ENCODE data around the gene DUSP9.

DNA sequence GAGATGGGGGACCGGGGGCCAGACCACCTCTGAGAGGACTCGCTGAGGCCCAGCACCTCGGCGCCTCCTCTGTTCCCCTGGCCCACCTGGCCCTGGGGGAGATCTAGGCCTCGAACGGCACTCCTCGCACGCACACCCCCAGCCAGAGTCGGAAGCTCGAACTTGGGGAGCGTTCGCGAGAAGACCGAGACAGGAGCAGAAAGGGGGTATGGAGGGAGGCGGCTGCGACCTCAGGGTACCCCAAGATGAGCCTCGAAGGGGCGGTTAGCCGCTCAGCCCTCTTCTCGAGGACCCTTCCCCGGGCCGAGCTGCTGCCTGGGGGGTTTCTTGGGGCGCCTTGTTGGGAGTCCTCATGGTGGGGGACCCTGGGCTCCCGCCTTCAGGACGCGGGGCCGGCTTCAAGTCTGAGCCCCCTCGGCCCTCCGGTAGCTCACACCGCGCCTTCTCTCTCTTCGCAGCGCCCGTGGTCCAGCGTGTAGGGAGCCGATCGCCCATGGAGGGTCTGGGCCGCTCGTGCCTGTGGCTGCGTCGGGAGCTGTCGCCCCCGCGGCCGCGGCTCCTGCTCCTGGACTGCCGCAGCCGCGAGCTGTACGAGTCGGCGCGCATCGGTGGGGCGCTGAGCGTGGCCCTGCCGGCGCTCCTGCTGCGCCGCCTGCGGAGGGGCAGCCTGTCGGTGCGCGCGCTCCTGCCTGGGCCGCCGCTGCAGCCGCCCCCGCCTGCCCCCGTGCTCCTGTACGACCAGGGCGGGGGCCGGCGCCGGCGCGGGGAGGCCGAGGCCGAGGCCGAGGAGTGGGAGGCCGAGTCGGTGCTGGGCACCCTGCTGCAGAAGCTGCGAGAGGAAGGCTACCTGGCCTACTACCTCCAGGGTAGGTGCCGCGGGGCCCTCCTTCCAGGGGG, 706 bp downstream of the DUSP9 start:
- TF ChIP-seq, protein P1, sequence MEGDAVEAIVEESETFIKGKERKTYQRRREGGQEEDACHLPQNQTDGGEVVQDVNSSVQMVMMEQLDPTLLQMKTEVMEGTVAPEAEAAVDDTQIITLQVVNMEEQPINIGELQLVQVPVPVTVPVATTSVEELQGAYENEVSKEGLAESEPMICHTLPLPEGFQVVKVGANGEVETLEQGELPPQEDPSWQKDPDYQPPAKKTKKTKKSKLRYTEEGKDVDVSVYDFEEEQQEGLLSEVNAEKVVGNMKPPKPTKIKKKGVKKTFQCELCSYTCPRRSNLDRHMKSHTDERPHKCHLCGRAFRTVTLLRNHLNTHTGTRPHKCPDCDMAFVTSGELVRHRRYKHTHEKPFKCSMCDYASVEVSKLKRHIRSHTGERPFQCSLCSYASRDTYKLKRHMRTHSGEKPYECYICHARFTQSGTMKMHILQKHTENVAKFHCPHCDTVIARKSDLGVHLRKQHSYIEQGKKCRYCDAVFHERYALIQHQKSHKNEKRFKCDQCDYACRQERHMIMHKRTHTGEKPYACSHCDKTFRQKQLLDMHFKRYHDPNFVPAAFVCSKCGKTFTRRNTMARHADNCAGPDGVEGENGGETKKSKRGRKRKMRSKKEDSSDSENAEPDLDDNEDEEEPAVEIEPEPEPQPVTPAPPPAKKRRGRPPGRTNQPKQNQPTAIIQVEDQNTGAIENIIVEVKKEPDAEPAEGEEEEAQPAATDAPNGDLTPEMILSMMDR (tag by site-specific recombination; IDR thresholded peaks at IDR 0.05), result no peak
- TF ChIP-seq ZNF48 (tag by site-specific recombination; IDR thresholded peaks at IDR 0.05), result no peak
- TF ChIP-seq ZNF501 (tag by site-specific recombination; IDR thresholded peaks at IDR 0.05), result no peak
- TF ChIP-seq, protein P2, sequence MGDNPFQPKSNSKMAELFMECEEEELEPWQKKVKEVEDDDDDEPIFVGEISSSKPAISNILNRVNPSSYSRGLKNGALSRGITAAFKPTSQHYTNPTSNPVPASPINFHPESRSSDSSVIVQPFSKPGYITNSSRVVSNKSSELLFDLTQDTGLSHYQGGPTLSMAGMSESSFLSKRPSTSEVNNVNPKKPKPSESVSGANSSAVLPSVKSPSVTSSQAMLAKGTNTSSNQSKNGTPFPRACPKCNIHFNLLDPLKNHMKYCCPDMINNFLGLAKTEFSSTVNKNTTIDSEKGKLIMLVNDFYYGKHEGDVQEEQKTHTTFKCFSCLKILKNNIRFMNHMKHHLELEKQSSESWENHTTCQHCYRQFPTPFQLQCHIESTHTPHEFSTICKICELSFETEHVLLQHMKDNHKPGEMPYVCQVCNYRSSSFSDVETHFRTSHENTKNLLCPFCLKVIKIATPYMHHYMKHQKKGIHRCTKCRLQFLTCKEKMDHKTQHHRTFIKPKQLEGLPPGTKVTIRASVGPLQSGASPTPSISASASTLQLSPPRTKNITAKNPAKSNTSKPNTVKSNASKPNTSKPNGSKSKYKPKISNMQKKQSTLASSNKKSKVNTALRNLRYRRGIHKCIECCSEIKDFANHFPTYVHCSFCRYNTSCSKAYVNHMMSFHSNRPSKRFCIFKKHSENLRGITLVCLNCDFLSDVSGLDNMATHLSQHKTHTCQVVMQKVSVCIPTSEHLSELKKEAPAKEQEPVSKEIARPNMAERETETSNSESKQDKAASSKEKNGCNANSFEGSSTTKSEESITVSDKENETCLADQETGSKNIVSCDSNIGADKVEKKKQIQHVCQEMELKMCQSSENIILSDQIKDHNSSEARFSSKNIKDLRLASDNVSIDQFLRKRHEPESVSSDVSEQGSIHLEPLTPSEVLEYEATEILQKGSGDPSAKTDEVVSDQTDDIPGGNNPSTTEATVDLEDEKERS (tag by site-specific recombination; IDR thresholded peaks at IDR 0.05), result no peak
- TF ChIP-seq ZNF416 (tag by site-specific recombination; IDR thresholded peaks at IDR 0.05), result no peak
- no peak for TF ChIP-seq YY1 (tag by site-specific recombination; IDR thresholded peaks at IDR 0.05)
- TF ChIP-seq ZNF10 (tag by site-specific recombination; IDR thresholded peaks at IDR 0.05), result no peak
- TF ChIP-seq, protein P3, sequence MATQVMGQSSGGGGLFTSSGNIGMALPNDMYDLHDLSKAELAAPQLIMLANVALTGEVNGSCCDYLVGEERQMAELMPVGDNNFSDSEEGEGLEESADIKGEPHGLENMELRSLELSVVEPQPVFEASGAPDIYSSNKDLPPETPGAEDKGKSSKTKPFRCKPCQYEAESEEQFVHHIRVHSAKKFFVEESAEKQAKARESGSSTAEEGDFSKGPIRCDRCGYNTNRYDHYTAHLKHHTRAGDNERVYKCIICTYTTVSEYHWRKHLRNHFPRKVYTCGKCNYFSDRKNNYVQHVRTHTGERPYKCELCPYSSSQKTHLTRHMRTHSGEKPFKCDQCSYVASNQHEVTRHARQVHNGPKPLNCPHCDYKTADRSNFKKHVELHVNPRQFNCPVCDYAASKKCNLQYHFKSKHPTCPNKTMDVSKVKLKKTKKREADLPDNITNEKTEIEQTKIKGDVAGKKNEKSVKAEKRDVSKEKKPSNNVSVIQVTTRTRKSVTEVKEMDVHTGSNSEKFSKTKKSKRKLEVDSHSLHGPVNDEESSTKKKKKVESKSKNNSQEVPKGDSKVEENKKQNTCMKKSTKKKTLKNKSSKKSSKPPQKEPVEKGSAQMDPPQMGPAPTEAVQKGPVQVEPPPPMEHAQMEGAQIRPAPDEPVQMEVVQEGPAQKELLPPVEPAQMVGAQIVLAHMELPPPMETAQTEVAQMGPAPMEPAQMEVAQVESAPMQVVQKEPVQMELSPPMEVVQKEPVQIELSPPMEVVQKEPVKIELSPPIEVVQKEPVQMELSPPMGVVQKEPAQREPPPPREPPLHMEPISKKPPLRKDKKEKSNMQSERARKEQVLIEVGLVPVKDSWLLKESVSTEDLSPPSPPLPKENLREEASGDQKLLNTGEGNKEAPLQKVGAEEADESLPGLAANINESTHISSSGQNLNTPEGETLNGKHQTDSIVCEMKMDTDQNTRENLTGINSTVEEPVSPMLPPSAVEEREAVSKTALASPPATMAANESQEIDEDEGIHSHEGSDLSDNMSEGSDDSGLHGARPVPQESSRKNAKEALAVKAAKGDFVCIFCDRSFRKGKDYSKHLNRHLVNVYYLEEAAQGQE (tag by site-specific recombination; IDR thresholded peaks at IDR 0.05), result no peak
- TF ChIP-seq, protein P4, sequence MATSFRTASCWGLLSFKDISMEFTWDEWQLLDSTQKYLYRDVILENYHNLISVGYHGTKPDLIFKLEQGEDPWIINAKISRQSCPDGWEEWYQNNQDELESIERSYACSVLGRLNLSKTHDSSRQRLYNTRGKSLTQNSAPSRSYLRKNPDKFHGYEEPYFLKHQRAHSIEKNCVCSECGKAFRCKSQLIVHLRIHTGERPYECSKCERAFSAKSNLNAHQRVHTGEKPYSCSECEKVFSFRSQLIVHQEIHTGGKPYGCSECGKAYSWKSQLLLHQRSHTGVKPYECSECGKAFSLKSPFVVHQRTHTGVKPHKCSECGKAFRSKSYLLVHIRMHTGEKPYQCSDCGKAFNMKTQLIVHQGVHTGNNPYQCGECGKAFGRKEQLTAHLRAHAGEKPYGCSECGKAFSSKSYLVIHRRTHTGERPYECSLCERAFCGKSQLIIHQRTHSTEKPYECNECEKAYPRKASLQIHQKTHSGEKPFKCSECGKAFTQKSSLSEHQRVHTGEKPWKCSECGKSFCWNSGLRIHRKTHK (tag by site-specific recombination; IDR thresholded peaks at IDR 0.05), result no peak
- no peak for TF ChIP-seq ZNF558 (tag by site-specific recombination; IDR thresholded peaks at IDR 0.05)
- no peak for TF ChIP-seq TRIM28 (IDR thresholded peaks at IDR 0.05; ENCODE audit: borderline replicate concordance, low read length)

Data from HEK293 (cell line).